HG02885 (cell line): ENCODE results near the gene CCDC43.

Source experiments
- ATAC-seq: cut with Tn5 transposase; IDR thresholded peaks from one replicate; pipeline ENCODE4 v1.9.1; 2021; ENCODE audit warnings: mild to moderate bottlenecking; ENCODE audit not compliant: unreplicated experiment, poor library complexity

CCDC43 gene

DNA sequence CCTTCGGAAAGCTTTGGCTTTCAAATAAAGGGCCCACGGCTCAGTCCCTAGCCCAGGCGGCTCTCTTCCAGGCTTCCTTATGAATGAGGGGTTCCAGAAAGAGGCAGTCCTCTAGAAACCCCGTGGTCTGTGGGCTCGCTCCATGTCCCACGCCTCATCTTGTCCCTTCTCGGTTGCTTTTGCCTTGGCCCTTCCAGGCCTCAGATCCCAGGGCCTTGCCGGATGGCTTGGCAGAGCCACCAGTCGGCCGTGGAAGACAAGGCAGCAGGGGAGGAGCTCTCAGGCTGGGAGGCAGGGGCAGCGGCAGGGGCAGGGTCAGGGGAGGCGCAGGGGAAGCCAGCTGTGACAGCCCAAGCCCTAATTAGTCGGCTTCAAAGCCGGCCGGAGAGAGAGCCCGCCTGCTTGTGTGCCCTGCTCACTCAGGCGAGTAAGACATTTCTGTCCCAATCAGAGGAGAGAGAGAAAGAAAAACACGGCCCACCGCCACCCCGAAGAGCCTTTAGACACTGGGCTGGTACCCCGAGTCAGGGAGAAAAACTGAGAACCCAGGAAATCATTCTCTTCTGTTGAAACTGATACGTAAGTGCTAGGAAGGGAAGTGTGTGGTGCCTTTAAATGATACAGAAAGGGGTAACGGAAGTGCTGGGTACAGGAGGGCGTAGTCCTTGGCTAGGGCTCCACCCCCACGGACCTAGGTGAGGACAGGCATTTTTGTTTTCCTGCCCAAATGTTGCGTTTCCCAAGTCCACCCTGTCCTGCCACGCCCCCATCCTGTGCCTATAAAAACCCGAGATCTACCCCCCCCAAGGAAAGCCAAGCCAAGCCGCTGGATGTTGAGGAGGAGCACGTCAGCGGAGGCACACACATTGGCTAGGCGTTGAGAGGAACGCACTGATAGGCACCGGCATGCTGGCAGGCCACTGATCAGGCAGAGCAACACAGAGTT lies 61.1 kb downstream of the CCDC43 start:
- ATAC-seq = no peak

DNA sequence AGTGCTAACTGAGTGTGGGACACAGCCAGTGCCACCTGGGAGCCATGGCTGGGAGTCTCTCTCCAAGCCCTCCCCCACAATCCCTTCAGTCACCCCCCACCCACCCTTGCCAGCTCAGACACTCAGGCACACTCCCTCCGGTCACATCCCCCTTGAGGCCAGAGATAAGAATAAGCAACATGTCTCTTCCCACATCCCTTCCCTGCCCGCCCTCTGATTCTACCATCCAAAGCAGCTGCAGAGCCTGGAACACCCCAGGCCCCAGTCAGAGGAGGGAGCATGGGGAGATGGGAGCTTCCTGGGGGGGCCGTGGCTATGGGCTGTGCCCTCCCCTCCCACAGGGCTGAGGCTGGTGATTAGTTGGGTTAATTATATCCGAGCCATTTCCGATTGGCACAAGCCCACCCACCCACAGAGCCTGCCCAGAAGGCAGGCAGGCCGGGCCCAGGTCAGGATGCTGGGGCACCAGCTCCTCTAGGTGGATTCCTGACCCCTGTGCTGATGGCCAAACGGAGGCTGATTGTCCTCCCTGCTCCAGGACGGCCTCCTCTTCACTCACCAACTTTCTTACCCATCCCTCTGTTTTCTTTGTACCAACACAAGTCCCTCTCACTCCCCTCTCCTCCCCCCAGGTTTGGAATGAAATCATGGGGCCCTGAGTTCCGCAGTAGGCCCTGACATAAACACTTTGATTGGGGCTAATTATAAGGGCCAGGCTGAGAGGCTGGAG lies 61.9 kb downstream of the CCDC43 start:
- ATAC-seq = no peak
